Measurements from ENCODE around the gene TOP2B. TPM values are rescaled to one million over a fixed set of nuclear protein-coding genes. Genes with fewer than 3 reads are reported as not detected.

The TOP2B gene
- total RNA-seq, 1 donor: 76.6 TPM

GRCh38 chr3:25697553-25697952 is 32.8 kb upstream of the TOP2B start:
- no peak for TF ChIP-seq CTCF (IDR thresholded peaks at IDR 0.05; ENCODE audit: insufficient read depth, low read length)
- no peak for DNase-seq (ENCODE audit: low read depth)
- no peak overlapping the region for H3K4me3 ChIP-seq (ENCODE audit: low read depth, low read length)

- no peak for DNase-seq (ENCODE audit: low read depth)
- TF ChIP-seq CTCF (IDR thresholded peaks at IDR 0.05; ENCODE audit: insufficient read depth, low read length): no peak
- no peak overlapping the region for H3K4me3 ChIP-seq (ENCODE audit: low read depth, low read length)
These were observed 31.2 kb upstream of the TOP2B start for GRCh38 chr3:25695731-25696420.

GRCh38 chr3:25693238-25693637 is 28.5 kb upstream of the TOP2B start:
- no peak for TF ChIP-seq CTCF (IDR thresholded peaks at IDR 0.05; ENCODE audit: insufficient read depth, low read length)
- no peak overlapping the region for H3K4me3 ChIP-seq (ENCODE audit: low read depth, low read length)
- no peak for DNase-seq (ENCODE audit: low read depth)

DNA sequence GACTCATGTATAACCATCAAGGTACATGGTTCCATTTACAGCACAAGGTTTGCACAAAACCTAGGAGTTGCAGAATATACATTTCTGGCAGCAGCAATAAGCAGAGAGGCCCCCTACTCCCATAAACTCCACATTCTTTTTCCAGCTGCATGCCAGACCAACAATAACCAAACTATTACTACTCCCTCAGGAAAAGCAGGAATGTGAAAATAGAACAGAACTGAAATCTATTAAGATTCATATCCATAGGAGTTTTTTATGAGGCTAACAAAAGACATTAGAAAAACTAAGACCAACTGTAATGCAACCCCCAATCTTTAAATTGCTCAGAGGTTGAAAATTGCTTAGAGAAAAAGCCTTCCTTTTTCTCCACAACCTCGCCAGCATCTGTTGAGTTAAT is 27.6 kb upstream of the TOP2B start:
- DNase-seq (ENCODE audit: low read depth): no peak
- TF ChIP-seq CTCF (IDR thresholded peaks at IDR 0.05; ENCODE audit: insufficient read depth, low read length): no peak
- no peak overlapping the region for H3K4me3 ChIP-seq (ENCODE audit: low read depth, low read length)

DNA sequence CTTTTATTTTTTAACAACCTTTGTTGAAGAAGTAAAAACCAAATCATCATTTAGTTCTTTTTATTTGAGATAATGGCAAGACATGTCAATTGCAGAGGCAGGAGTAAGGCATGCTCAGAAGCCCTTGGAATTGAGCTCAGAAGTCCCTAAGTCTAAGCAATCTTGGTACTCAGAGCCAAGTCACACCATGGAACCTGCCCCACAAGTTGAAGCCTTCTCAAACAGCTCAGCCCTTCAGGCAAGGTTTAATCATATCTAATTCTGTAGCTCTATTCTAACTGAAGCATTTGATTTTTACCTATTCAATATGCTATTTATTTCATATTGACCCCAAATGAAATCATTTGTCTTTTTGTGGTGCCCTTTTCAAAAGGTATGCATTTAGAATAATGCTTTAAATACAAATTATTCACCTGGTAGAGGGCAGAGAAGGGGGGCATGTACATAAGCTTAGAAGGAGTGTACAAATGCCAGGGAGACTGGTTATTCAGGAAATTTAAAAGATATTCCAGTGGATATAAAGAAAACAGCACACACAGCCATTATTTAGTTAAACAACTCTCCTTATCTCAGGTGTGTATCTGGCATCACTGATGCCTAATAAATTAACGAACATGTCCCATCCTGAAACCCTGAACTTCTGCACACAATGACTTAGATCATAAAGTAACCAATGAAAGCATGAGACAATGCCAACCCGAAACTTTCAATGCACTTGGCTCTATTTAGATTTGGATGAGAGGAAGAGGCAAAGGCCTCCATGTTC is 26.2 kb upstream of the TOP2B start:
- TF ChIP-seq CTCF (IDR thresholded peaks at IDR 0.05; ENCODE audit: insufficient read depth, low read length): no peak
- H3K4me3 ChIP-seq (ENCODE audit: low read depth, low read length): no peak overlapping the region
- DNase-seq (ENCODE audit: low read depth): no peak

GRCh38 chr3:25689226-25689625 is 24.5 kb upstream of the TOP2B start:
- peak; percentile 16 for DNase-seq (ENCODE audit: low read depth)
- no peak overlapping the region for H3K4me3 ChIP-seq (ENCODE audit: low read depth, low read length)
- TF ChIP-seq CTCF (IDR thresholded peaks at IDR 0.05; ENCODE audit: insufficient read depth, low read length): no peak
